Stimulated activated naive CD4-positive, alpha-beta T cell (primary cell): ENCODE measurements around the gene COX6A1.
"Not testable (repeated sequence)": the region's sequence is repeated elsewhere in the genome, so short reads cannot be mapped to it uniquely, and the experiment has no call there.

Source experiments
- DNase-seq, 6 experiments: peaks; one replicate each; lab custom pipeline; 2025; lab: John Stamatoyannopoulos, UW

COX6A1 gene

DNA sequence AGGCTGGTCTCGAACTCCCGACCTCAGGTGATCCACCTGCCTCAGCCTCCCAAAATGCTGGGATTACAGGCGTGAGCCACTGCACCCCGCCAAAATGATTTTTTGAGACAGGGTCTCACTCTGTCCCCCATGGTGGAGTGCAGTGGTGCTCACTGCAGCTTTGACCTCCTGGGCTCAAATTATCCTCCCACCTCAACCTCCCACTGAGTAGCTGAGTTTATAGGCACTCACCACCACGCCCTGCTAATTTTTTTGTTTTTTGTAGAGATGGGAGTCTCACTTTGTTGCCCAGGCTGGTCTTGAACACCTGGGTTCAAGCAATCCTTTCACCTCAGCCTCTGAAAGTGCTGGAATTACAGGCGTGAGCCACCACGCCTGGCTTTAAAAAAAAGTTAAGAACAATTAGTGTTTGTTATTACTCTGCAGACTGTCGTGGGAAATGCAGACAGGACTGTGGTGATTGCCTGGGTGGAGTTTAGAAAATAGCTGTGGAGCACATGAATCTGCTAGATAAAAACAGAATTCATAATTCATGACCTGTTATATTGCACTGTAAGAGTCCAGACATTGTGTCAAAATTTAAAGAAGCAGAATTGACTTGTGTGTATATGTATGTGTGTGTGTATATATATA lies 9.2 kb upstream of the COX6A1 start:
- no peak for DNase-seq

GRCh38 chr12:120429368-120429767 lies 8.5 kb upstream of the COX6A1 start:
- no peak for DNase-seq

- no peak for DNase-seq
These were observed 5.0 kb upstream of the COX6A1 start for GRCh38 chr12:120432772-120433525.

DNA sequence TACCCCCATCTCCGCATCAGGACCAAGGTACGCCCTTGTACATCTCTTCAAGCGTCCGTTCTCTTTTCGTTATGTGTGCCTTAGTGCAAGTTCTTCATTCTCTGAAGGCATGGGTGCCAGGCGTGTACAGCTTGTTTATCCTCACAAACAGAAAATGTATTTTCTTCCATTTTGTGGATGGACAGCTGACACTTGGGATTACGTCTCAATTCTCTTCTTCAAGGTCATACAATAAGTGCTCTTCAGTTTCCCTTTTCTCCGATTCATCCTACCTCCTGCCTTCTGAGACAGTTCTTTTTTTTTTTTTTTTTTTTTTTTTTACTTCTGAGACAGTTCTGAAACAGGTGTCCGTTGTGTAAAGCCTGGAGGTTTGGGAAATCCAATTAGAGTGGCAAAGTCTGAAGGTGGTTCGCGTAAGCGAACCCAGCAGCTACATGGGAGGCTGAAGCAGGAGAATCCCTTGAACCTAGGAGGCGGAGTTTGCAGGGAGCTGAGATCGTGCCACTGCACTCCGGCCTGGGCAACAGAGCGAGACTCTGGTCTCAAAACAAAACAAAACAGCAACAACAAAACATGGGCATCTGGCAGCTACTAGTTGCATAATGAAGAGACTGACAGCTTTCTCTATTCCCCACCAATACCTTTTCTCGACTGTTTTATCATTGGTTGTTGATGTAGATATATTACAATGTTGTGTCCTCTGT lies 734 bp downstream of the COX6A1 start:
- peak in 1 of 6 experiments; percentile 40 for DNase-seq

DNA sequence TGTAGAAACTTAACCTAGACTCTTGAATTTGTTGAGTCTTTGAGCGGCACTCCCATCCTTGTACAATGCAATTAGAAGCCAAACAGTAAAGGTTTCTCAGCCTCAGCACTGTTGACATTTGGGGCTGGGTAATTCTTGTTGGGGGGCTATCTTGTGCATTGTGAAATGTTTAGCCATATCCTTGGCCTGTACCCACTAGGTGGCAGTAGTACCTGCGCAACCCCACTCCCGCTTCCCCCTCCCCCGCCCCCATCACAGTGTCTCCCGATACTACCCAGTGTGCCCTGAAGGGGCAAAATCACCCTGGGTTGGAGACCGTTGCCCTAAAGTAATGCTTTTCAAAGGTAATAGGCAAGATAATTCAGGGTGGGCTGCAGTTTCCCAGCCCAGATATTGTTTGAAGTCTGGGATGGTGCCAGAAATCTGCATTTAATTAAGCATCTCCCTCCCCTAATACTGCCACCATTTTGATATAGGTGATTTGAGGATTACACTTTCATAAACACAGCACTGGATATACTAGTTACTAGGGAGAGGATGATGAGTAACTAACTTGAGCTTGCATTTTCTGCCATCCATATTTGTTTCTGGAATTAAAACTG lies 1.8 kb downstream of the COX6A1 start:
- DNase-seq, result peak; percentile 56 to 80 (median 78)

DNA sequence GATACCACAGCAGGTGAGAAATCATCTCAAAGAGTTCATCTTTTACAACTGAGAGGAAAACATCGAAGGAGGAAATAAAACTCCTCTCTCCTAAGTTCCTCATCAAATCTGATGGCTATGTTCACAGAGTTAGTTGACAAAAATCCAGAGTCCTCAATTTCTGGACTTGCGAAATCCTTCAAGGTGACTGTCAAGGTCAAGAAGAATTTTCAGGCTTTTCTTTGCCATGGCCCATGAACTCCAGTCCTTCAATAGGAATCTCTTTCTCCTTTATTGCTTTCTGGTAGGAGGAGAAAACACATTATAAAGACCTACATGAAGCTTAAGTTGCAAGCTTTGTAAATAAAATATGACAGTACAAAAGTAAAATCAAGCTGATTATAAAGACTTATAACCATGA lies 6.8 kb downstream of the COX6A1 start:
- no peak for DNase-seq

DNA sequence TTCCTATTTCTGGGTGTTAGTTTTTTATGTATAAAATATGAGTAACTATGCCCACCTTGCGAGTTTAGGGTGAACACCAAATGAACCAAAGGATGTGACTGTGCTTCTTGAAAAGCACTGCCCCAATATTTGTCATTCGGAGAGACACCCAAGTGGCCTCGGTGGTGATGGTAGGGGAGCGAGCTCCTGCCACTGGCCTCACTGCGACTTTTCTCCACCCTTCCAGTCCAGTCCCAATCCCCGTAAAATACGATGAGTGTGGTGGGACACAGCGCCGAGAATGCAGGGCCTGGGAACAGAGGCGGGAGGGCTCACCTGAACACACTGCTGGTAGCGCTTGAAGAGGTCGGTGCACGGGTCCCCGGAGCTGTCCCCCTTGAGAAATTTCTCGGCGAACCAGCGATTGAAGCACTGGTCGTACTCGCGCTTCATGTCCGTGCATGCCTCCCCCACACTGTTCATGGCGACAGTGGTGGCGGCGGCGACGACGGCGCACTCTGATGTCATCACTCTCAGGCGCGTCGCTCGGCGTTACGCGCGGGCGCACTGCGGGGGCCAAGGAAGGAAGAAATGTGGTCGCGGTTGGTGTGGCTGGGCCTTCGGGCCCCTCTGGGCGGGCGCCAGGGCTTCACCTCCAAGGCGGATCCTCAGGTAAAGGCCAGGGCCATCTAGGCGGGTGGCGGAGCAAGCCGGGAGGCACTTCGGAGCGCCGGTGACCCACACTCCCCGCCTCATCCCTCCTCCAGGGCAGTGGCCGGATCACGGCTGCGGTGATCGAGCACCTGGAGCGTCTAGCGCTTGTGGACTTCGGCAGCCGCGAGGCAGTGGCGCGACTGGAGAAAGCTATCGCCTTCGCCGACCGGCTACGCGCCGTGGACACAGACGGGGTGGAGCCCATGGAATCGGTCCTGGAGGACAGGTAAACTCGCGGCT lies 8.3 kb downstream of the COX6A1 start, which contains the start of the genes GATC and TRIAP1:
Gene GATC, plus strand, starts transcription at position 534 of the 933 bp plus-strand sequence. Its CDS starts 37 bp downstream, at position 571.
Gene TRIAP1, minus strand, starts transcription at position 474 of the 933 bp plus-strand sequence. Its CDS starts 12 bp downstream, at position 462.
- DNase-seq, result peak; percentile 57 to 87 (median 80)

DNA sequence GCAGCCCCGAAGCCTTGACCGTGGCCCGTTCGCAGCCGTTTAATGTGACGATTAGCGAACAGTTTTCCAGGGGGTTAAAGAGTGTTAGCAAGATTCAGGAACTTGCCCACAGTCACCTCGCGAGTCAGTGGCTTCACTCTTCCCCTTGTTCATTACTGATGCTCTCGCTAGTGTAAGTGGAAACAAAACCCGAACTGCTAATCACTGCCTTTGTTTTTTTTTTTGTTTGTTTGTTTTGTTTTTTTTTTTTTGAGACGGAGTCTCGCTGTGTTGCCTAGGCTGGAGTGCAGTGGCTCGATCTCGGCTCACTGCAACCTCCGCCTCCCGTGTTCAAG lies 8.9 kb downstream of the COX6A1 start:
- not testable (repeated sequence) for DNase-seq

DNA sequence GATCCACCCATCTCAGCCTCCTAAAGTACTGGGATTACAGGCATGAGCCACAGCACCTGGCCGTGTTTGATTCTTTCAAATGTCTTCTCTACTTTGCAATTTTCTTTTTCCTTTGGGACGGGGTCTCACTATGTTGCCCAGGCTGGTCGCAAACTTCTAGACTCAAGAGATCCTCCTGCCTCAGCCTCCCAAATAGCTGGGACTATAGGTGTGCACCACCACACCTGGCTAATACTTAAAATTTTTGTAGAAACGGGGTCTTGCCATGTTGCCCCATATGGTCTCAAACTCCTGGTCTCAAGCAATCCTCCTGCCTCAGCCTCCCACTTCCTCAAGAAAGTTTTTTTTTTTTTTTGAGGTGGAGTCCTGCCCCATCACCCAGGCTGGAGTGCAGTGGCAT lies 10.1 kb downstream of the COX6A1 start:
- DNase-seq, result no peak

DNA sequence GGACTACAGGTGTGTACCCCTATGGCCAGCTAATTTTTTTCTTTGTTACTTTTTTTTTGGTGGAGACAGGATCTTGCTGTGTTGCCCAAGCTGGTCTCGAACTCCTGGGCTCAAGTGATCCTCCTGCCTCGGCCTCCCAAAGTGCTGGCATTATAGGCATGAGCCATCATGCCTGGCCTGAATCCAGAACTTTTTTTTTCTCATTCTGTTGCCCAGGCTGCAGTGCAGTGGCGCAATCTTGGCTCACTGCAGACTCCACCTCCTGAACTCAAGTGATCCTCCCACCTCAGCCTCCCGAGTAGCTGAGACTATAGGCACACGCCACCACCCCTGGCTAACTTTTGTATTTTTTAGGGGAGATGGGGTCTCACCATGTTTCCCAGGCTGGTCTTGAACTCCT lies 14.6 kb downstream of the COX6A1 start:
- DNase-seq, result not testable (repeated sequence)

GRCh38 chr12:120453060-120453750 lies 15.3 kb downstream of the COX6A1 start:
- no peak for DNase-seq

DNA sequence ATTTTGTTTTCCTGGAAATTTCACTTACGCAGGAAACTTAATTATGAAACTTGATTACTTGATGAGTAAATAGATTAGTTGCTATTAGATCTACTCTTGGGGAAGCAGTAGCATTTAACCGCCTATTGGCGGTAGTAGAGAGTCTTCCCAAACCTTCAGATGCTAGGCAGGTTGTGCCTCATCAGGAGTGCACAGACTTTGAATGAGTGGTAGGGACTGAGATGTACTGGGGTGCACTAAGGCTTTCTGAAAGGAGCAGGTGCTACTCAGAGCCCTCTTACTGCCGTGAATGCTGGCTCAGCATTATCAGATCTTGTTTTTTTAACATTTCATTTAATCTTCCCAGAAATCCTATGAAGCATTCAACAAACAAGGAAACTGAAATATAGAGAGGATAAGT lies 16.1 kb downstream of the COX6A1 start:
- DNase-seq, result peak in 2 of 6 experiments; percentile 26 to 27

- DNase-seq, result no peak
These were observed 17.4 kb downstream of the COX6A1 start for GRCh38 chr12:120455302-120455701.

- DNase-seq, result no peak
These were observed 19.2 kb downstream of the COX6A1 start for GRCh38 chr12:120457133-120457532.

- DNase-seq, result no peak
These were observed 22.2 kb downstream of the COX6A1 start for GRCh38 chr12:120460157-120460556.

- DNase-seq, result no peak
These were observed 24.3 kb downstream of the COX6A1 start for GRCh38 chr12:120462099-120462640.

- no peak for DNase-seq
These were observed 25.8 kb downstream of the COX6A1 start for GRCh38 chr12:120463712-120464111.

DNA sequence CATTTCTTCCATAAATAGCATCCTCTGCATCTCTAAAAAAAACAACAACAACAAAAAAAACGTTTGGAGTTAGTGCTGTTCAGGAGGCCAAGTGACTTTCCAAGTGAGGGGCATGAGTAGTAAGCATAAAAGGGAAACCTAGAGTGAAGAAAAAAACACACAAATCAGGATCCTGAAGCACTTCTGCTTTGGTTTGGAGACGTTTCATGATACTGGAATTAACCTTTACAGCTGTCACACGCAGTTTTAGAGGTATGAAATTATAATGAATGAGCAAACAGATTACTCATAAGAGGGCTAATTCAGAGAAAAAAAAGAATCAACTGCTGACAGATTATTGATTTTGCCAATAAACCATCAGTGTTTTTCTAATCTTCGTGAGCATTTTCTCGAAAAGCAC lies 27.8 kb downstream of the COX6A1 start:
- DNase-seq, result no peak

- peak in 5 of 6 experiments; percentile 14 to 47 (median 28) for DNase-seq
These were observed 28.8 kb downstream of the COX6A1 start for GRCh38 chr12:120466560-120467315.

DNA sequence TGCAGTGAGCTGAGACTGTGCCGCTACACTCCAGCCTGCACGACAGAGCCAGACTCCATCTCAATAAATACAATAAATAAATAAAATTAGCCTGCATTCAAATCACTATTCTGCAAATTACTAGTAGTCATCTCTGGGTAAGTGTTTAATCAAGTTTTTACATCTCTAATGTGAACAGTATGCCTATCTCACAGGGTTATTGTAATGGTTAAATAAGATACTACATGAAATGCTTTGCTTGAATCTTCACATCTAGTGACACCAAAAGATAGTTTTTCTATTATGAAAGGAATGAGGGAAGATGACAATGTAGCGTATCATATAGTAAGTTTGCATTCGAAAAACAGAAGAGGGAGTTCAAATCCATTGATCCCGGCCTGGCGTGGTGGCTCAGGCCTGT lies 29.5 kb downstream of the COX6A1 start:
- no peak for DNase-seq
